Measurements from ENCODE around the gene TMEM165. TPM values are rescaled to one million over a fixed set of nuclear protein-coding genes. Genes with fewer than 3 reads are reported as not detected.

TMEM165 gene
- total and polyA plus RNA-seq, 2 donors (not counting 3 experiments of a cell fraction or from before 2014, with no cell fraction given), result 144 to 177 TPM

GRCh38 chr4:55355555-55355954 is 40.2 kb upstream of the TMEM165 start:
- intact Hi-C loops (cut with micrococcal nuclease), result no loop called here

More at GRCh38 chr4:55355555-55355954, 40.2 kb upstream of the TMEM165 start:
- Histone ChIP-seq H3K9me1 (replicated peaks; ENCODE audit: control insufficient read depth, extremely low read depth, insufficient read depth, low read length) (no peaks in the 10 kb centered on the region), H3K9ac (replicated peaks; ENCODE audit: extremely low read depth, insufficient read depth, low read length) (no peak overlapping the region), H3K79me2 (ENCODE audit: control insufficient read depth, insufficient read depth, low read length) (no peaks in the 10 kb centered on the region), H2AFZ (ENCODE audit: low read depth, low read length) (no peak overlapping the region), H3K9me3 (replicated peaks; ENCODE audit: control insufficient read depth, insufficient read depth, low read length) (no peaks in the 10 kb centered on the region), H4K20me1 (replicated peaks; ENCODE audit: control insufficient read depth, extremely low read depth, insufficient read depth, low read length) (no peaks in the 10 kb centered on the region), H3K4me1 (ENCODE audit: control insufficient read depth, extremely low read depth, insufficient read depth, low read length) (peaks cover 19% of the 10 kb centered on the region), H3K27ac (ENCODE audit: insufficient read depth, low read depth, low read length) (no peak overlapping the region), H3K36me3 (ENCODE audit: control insufficient read depth in 2 of 2, extremely low read depth in 1 of 2, insufficient read depth in 2 of 2, low read length in 2 of 2) (no peaks in the 10 kb centered on the region), H3K27me3 (ENCODE audit: control insufficient read depth in 2 of 2, insufficient read depth in 2 of 2, low read length in 2 of 2) (no peaks in the 10 kb centered on the region), H3K4me2 (ENCODE audit: insufficient read depth, low read length) (no peak overlapping the region), H3K4me3 (replicated peaks in 1 of 3; ENCODE audit: insufficient read depth in 1 of 3, low read depth in 1 of 3, low read length in 3 of 3) (no peak overlapping the region)
- ChIA-PET POLR2A (no interaction called here), CTCF (interaction anchor here (2.0 to 3.5 kb wide), 2 partner anchors 10 to 199 kb away, joined by 5 to 12 read pairs; partner anchors contain the start of gene SRD5A3)
- dilution Hi-C loops (cut with MboI; ENCODE audit: extremely low pct_ligation_motif_present, low sequenced_read_pairs), result no loop called here
- TF ChIP-seq CTCF (IDR thresholded peaks at IDR 0.05; ENCODE audit: extremely low read depth in 1 of 2, insufficient read depth in 1 of 2, low read depth in 1 of 2, low read length in 2 of 2), result no peak
- TF ChIP-seq MYC (IDR thresholded peaks at IDR 0.05; ENCODE audit: low read depth, low read length), result no peak
- TF ChIP-seq POLR2AphosphoS5 (IDR thresholded peaks at IDR 0.05; ENCODE audit: insufficient read depth, low read depth, low read length), result no peak
- TF ChIP-seq GATA2 (IDR thresholded peaks at IDR 0.05; ENCODE audit: insufficient read depth, insufficient read length, low read depth, low read length), result no peak
- no peak for TF ChIP-seq POLR2A (IDR thresholded peaks at IDR 0.05; ENCODE audit: low read depth, low read length)
- TF ChIP-seq MAX (IDR thresholded peaks at IDR 0.05; ENCODE audit: insufficient read depth, insufficient read length), result no peak
- no peak for TF ChIP-seq JUN (IDR thresholded peaks at IDR 0.05; ENCODE audit: borderline replicate concordance, insufficient read depth, insufficient read length, low read depth)
- no peak for TF ChIP-seq FOS (IDR thresholded peaks at IDR 0.05; ENCODE audit: borderline replicate concordance, insufficient read depth, low read length)
- no peak for TF ChIP-seq EZH2 (IDR thresholded peaks at IDR 0.05; ENCODE audit: borderline replicate concordance, low read depth, low read length, severe bottlenecking)
- no peak for DNase-seq (ENCODE audit: low read depth, low spot score)
- no peak for FAIRE-seq
- BruUV-seq (replicated peaks), result no TSS peak

Measured in endothelial cell of umbilical vein (primary cell).